ENCODE results near the gene IL4R.
"Not testable (repeated sequence)": the region's sequence is repeated elsewhere in the genome, so short reads cannot be mapped to it uniquely, and the experiment has no call there.

IL4R gene

DNA sequence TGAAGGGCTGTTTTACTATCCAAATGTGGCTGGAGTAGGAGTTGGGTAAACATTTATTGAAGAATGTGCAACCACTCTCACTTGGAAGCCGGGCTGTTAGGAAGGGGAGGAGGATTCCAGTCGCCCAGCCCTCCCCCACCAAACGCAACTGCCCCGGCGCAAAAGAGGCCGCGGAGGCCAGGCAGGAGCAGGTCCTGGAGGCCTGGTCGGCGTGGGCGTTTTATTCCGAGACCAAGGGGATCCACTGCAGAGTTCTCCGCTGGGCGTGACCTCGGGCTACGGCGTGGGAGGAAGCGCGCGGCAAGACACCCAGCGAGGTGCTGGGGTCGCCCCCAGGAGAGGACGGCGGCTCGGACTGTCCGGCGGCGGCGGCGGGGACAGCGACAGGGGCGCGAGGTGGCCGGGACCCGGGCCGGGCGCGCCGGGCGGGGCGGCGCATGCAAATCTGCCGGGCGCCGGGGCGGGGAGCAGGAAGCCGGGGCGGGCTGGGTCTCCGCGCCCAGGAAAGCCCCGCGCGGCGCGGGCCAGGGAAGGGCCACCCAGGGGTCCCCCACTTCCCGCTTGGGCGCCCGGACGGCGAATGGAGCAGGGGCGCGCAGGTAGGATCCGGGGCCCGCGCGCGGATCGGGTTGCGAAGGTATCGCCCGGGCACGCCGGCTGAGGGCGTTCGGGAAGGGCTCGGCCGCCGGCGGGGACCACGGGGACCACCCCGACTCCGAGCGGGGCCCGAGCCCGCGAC, at the start of gene IL4R:
Gene IL4R (plus strand): TSS at position 553 of the 739 bp plus-strand sequence. CDS start 26,230 bp downstream, outside the sequence.
- DNase-seq = no peak

- no peak for DNase-seq
These were observed 49.6 kb upstream of the IL4R start for GRCh38 chr16:27264151-27264550.

DNA sequence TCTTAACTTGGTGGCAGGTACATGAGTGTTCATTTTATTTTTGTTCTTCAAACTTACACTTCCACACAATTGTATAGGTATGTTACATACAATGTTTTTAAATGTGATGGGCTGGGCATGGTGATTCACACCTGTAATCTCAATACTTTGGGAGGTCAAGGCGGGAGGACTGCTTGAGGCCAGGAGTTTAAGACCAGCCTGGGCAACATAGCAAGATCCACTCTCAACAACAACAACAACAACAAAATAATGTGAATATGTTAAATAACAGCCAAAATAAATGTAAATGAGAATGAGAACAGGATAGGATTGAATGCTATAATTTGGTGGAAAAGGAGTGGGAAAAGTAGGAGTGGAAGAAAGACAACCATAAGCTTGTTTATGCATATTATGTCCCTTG, 47.8 kb upstream of the IL4R start:
- no peak for DNase-seq

DNA sequence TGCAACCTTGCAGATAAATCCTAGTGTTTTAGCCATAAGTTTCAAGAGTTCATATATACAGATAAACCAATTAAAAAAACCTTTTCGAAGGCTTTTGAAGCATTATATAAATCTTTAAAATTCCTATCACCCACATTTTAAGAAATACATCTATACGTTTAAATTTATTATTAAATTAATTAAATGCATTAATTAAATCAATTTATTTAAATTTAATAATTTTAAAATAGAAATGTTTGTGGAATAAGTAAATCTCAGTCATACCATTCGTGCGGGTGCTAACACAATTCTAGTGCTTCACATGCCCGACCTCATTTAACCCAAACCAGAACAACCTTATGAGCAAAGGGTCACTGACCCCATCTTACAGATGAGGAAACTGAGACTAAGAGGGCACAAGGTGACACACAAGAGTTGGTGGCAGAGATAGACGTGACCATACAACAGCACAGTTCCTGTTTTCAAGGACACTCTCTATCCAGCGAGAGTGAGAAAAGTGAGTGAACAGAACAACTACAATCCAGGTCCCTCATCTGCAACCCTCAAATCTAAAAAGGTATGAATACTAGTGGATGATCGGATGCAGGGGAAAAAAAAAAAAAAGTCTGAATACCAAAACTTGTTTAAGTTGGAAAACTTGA, 46.6 kb upstream of the IL4R start:
- DNase-seq = peak; percentile 51

- peak; percentile 95 for DNase-seq
These were observed 45.1 kb upstream of the IL4R start, which contains the start of gene NSMCE1 for GRCh38 chr16:27268376-27269299. Gene NSMCE1, minus strand, starts transcription at chr16:27268772. Its CDS starts 11,202 bp downstream, at chr16:27257570.

DNA sequence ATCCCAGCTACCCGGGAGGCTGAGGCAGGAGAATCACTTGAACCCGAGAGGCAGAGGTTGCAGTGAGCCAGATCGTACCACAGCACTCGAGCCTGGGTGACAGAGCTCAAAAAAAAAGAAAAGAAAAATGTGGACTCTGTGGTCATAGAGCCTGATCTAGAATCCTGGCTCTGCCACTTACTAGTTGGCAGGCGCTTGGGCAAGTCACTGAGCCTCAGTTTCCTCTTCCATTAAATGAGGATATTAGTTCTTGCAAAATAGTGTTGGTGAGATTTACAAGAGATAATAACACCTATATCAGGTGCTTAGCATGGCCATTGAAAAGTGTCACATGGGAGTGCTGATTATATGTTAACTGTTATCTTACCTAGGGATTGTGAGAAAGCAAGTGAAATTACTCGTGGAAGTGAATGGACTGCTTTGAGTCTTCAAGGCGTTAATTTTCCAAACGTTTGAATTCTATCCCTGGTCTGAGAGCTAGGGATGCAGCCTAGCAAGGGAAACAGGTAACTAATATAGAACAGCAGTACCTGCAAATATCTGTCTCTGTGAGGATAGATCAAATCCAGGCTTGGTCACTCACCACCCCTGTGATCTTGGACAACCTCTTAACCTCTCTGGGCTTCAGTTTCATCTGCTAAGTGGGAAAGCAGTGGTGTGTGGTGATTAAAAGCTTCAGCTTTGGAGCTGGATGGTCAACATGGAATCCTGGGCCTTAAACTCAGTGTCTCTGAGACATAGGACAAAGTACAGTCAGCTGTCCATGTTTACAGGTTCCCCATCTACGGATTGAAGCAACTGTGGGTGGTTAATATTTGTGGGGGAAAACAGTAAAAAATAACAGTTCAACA, 44.2 kb upstream of the IL4R start:
- no peak for DNase-seq

GRCh38 chr16:27270349-27270748, 43.4 kb upstream of the IL4R start:
- no peak for DNase-seq

GRCh38 chr16:27272076-27272475, 41.7 kb upstream of the IL4R start:
- no peak for DNase-seq

GRCh38 chr16:27272697-27273096, 41.1 kb upstream of the IL4R start:
- DNase-seq = not testable (repeated sequence)

DNA sequence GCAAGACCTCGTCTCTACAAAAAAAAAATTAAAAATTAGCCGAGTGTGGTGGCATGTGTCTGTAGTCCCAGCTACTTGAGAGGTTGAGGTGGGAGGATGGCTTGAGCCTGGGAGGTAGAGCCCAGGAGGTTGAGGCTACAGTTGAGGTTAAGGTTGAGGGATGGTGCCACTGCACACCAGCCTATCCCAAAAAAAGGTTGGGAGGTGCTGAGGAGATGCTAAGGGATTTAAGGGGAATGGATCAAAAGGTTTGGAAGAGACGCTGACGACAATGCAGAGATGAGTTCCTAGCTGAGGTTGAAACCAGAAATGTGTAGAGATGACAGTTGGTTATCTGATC, 40.5 kb upstream of the IL4R start:
- DNase-seq = no peak

- peak; percentile 23 for DNase-seq
These were observed 39.9 kb upstream of the IL4R start for GRCh38 chr16:27273670-27274423.

GRCh38 chr16:27274424-27274874, 39.3 kb upstream of the IL4R start:
- DNase-seq = not testable (repeated sequence)

- DNase-seq = peak; percentile 49
These were observed 38.4 kb upstream of the IL4R start for GRCh38 chr16:27275394-27275793.

DNA sequence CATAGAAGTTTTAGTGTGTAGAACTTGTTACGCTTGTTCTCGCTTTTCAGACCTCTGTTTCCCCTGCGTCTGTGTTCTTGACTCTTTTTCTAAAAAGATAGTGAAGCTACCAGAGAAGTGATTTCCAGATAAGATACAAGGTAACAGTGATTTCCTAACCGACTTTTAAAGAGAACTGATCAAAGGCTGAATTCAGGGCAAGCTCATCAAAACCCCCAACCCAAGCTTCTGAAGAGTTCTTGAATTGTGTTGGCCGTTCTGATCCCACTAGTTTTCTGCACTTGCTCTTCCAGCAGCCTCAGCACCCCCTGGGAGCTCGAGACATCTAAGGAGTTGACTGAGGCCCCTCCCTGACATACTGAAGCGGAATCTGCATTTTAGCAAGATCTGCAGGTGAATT, 32.5 kb upstream of the IL4R start:
- DNase-seq = no peak

DNA sequence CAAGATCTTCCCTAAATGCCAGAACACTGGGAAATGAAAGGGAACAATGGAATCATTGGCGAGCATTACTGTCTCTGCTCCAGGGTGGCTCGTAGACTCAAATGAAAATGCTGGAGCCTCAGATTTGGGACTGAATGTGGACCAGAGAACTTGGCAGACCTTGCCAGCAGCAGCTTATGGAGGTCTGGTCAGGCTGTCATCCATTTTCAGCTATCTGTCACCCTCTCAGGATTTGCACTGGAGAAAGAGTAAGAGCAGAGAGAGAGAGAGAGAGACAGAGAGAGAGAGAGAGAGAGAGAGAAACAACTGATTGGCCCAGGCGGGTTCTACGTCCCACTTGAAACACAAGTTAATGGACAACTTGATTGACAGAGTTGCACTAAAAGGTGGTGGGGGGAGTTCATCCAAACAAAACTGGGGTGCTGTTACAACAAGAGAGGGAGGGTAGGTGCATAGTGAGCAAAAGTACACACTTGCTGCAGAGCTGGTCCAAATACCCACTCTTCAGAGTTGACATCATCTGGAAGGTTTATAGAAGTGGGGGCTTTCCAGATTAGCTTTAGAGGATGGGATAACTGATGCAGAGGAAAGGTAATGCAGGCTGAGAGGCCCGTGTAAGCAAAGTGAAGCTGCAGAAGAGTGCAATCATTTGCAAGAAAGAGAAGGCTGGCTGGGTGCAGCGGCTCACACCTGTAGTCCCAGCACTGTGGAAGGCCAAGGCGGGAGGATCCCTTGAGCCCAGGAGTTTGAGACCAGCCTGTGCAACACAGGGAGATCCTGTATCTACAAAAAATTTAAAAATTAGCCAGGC, 28.7 kb upstream of the IL4R start:
- DNase-seq = no peak

GRCh38 chr16:27285676-27286196, 28.0 kb upstream of the IL4R start:
- DNase-seq = peak; percentile 78

GRCh38 chr16:27286451-27286850, 27.3 kb upstream of the IL4R start:
- peak; percentile 86 for DNase-seq

GRCh38 chr16:27287051-27287811, 26.5 kb upstream of the IL4R start:
- DNase-seq = no peak

GRCh38 chr16:27287887-27288286, 25.9 kb upstream of the IL4R start:
- peak; percentile 63 for DNase-seq

DNA sequence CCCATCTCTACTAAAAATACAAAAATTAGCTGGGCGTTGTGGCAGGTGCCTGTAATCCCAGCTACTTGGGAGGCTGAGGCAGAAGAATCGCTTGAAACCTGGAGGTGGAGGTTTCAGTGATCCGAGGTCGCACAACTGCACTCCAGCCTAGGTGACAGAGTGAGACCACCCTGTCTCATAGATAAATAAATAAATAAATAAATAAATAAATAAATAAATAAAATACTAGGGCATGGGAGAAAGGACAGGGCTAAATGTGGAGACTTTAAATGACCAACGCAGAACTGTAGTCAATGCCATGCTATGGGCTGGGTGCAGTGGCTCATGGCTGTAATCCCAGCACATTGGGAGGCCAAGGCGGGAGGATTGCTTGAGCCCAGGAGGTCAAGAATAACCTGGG, 25.5 kb upstream of the IL4R start:
- not testable (repeated sequence) for DNase-seq
